SK-N-SH (cell line): ENCODE measurements around the gene NEU3. TPM values are rescaled to one million over a fixed set of nuclear protein-coding genes. Genes with fewer than 3 reads are reported as not detected.

ENCODE experiments used
- CTCF ChIA-PET: fragments of 300-600, 350-600 bp; formaldehyde crosslinking; extraction: SDS; loops from one replicate; lab custom pipeline; 2021; lab: Yijun Ruan, JAX
- POLR2A ChIA-PET: fragments of 350-600 bp; sonication (Branson Sonifier 250); formaldehyde crosslinking; extraction: SDS; loops from one replicate; lab custom pipeline; 2020; ENCODE audit warnings: antibody characterized with exemption, inconsistent platforms; lab: Yijun Ruan, JAX
- DNase-seq: peaks from one replicate; pipeline ENCODE4 v3.0.0; 2012
- H2AFZ ChIP-seq: fragments of 200-600 bp; sonication (generic); 2 replicates; pipeline ENCODE4 v1.8.1; 2016; ENCODE audit warnings: antibody characterized with exemption, mild to moderate bottlenecking, low read depth
- H3F3A ChIP-seq: fragments of 200-600 bp; sonication (generic); replicated peaks from 2 replicates; pipeline ENCODE3; 2016; ENCODE audit warnings: antibody characterized with exemption, mild to moderate bottlenecking; ENCODE audit not compliant: insufficient read depth
- H3K27ac ChIP-seq, 2 experiments: fragments of 200-500 bp in 1 of 2; fragments of 200-600 bp in 1 of 2; sonication (Bioruptor generic) in 1 of 2; sonication (generic), shearing (Covaris generic) in 1 of 2; 2 replicates each; pipeline versions ENCODE4 v1.5.1 to v1.6.1; 2014 to 2016; ENCODE audit warnings: low read depth in 2 of 2, inconsistent platforms in 1 of 2, low read length in 1 of 2, mild to moderate bottlenecking in 1 of 2, mixed read lengths in 1 of 2
- H3K27me3 ChIP-seq: fragments of 200-600 bp; sonication (generic), shearing (Covaris generic); 2 replicates; pipeline ENCODE4 v1.6.1; 2016; ENCODE audit warnings: mixed run types; ENCODE audit not compliant: insufficient read depth
- H3K36me3 ChIP-seq, 2 experiments: fragments of 200-500 bp in 1 of 2; fragments of 200-600 bp in 1 of 2; sonication (Bioruptor generic) in 1 of 2; sonication (generic) in 1 of 2; replicated peaks in 1 of 2; 2 replicates each; pipeline versions ENCODE3 to v1.5.1; 2014 to 2016; ENCODE audit warnings: low read length in 1 of 2, mild to moderate bottlenecking in 1 of 2; ENCODE audit not compliant: insufficient read depth in 2 of 2, control insufficient read depth in 1 of 2
- H3K4me1 ChIP-seq, 2 experiments: fragments of 200-500 bp in 1 of 2; fragments of 200-600 bp in 1 of 2; sonication (Bioruptor generic) in 1 of 2; sonication (generic), shearing (Covaris generic) in 1 of 2; 2 replicates each; pipeline versions ENCODE4 v1.5.1 to v1.6.1; 2014 to 2016; ENCODE audit warnings: low read depth in 1 of 2, low read length in 1 of 2, mixed run types in 1 of 2; ENCODE audit not compliant: insufficient read depth in 2 of 2, control insufficient read depth in 1 of 2
- H3K4me2 ChIP-seq: fragments of 200-600 bp; sonication (generic), shearing (Covaris generic); 2 replicates; pipeline ENCODE4 v1.6.1; 2017; ENCODE audit warnings: mixed run types
- H3K4me3 ChIP-seq, 2 experiments: fragments of 200-500 bp in 1 of 2; fragments of 200-600 bp in 1 of 2; sonication (Bioruptor generic) in 1 of 2; sonication (generic), shearing (Covaris generic) in 1 of 2; 2 replicates each; pipeline versions ENCODE4 v1.5.1 to v1.8.1; 2014 to 2016; ENCODE audit warnings: low read depth in 2 of 2, inconsistent platforms in 1 of 2, low read length in 1 of 2, mild to moderate bottlenecking in 1 of 2, mixed read lengths in 1 of 2, moderate library complexity in 1 of 2
- H3K79me2 ChIP-seq: fragments of 200-600 bp; sonication (generic); 2 replicates; pipeline ENCODE4 v1.8.1; 2017; ENCODE audit warnings: mild to moderate bottlenecking; ENCODE audit not compliant: insufficient read depth
- H3K9ac ChIP-seq: fragments of 200-600 bp; sonication (generic); 2 replicates; pipeline ENCODE4 v1.6.1; 2017; ENCODE audit warnings: mixed run types
- H3K9me2 ChIP-seq: fragments of 200-600 bp; sonication (generic); 2 replicates; pipeline ENCODE4 v1.6.1; 2017; ENCODE audit warnings: mixed run types
- H3K9me3 ChIP-seq: fragments of 200-600 bp; sonication (generic); 2 replicates; pipeline ENCODE4 v1.6.1; 2017; ENCODE audit warnings: mixed run types, mild to moderate bottlenecking, moderate library complexity
- H4K20me1 ChIP-seq: fragments of 200-600 bp; sonication (generic); 2 replicates; pipeline ENCODE4 v1.6.1; 2017; ENCODE audit warnings: mild to moderate bottlenecking, mixed run types; ENCODE audit not compliant: insufficient read depth
- CHD2 ChIP-seq: fragments of 150-350 bp; IDR thresholded peaks from 2 replicates; pipeline ENCODE4 v1.6.1; 2018; ENCODE audit warnings: low read length; ENCODE audit not compliant: partially characterized antibody
- EZH2phosphoT487 ChIP-seq: fragments of 200-600 bp; sonication (generic); IDR thresholded peaks from 2 replicates; pipeline ENCODE4 v1.6.1; 2017; ENCODE audit warnings: low read depth, mixed run types, mild to moderate bottlenecking, antibody characterized with exemption, moderate library complexity, borderline replicate concordance
- FOXJ3 ChIP-seq: sonication (generic); formaldehyde crosslinking; IDR thresholded peaks from 2 replicates; pipeline ENCODE4 v1.5.1; 2020; ENCODE audit warnings: mild to moderate bottlenecking, missing genetic modification reagents
- FOXM1 ChIP-seq: IDR thresholded peaks from 2 replicates; pipeline ENCODE4 v1.4.0; 2012; ENCODE audit warnings: low read depth, mild to moderate bottlenecking
- GATA2 ChIP-seq: sonication (generic); formaldehyde crosslinking; IDR thresholded peaks from 2 replicates; pipeline ENCODE4 v1.5.0; 2020; ENCODE audit warnings: mild to moderate bottlenecking, missing genetic modification reagents
- RAD21 ChIP-seq: IDR thresholded peaks from 2 replicates; pipeline ENCODE4 v1.6.1; 2012; ENCODE audit warnings: mild to moderate bottlenecking, low read length
- RCOR1 ChIP-seq: fragments of 150-350 bp; IDR thresholded peaks from 2 replicates; pipeline ENCODE4 v1.6.1; 2017; ENCODE audit warnings: antibody characterized with exemption, low read length
- RXRA ChIP-seq: IDR thresholded peaks from 2 replicates; pipeline ENCODE4 v1.4.0; 2012; ENCODE audit warnings: low read depth, mild to moderate bottlenecking, borderline replicate concordance
- SMC3 ChIP-seq: IDR thresholded peaks from 2 replicates; pipeline ENCODE4 v1.6.1; 2012; ENCODE audit warnings: low read depth, low read length, improper control_type of control experiment
- TAF1 ChIP-seq: IDR thresholded peaks from 2 replicates; pipeline ENCODE4 v1.6.1; 2012; ENCODE audit warnings: low read depth, mild to moderate bottlenecking, low read length, moderate library complexity, borderline replicate concordance
- YY1 ChIP-seq: IDR thresholded peaks from 2 replicates; pipeline ENCODE4 v1.4.0; 2012; ENCODE audit warnings: low read depth, mild to moderate bottlenecking
- WGBS: methylation state at CpG from one replicate; pipeline ENCODE4 v1.1.6; 2017; ENCODE audit warnings: low lambda C conversion rate; 5-methylcytosine and 5-hydroxymethylcytosine counted together
- polyA plus RNA-seq, 3 experiments: library from polyadenylated mRNA; depleted of rRNA; stranded (reverse); fragments of >200 nt; gene quantifications; 2 replicates each; pipeline ENCODE4 v1.2.3, GENCODE V29; 2012
- TF ChIP-seq, protein P1 (sequence below): IDR thresholded peaks from 2 replicates; pipeline ENCODE4; 2012
- TF ChIP-seq, protein P2 (sequence below): IDR thresholded peaks from 2 replicates; pipeline ENCODE4 v1.6.1; 2012; ENCODE audit warnings: mild to moderate bottlenecking, low read depth, low read length, moderate library complexity
- TF ChIP-seq, protein P3 (sequence below): IDR thresholded peaks from 2 replicates; pipeline ENCODE4 v1.4.0; 2012; ENCODE audit warnings: low read depth, borderline replicate concordance
- TF ChIP-seq, protein P4 (sequence below): IDR thresholded peaks from 2 replicates; pipeline ENCODE4 v1.4.0; 2012; ENCODE audit warnings: low read depth, borderline replicate concordance

Gene NEU3
- polyA plus RNA-seq, 1 of the 3 experiments (the other 2 are of a cell fraction) = 5.7 TPM

DNA sequence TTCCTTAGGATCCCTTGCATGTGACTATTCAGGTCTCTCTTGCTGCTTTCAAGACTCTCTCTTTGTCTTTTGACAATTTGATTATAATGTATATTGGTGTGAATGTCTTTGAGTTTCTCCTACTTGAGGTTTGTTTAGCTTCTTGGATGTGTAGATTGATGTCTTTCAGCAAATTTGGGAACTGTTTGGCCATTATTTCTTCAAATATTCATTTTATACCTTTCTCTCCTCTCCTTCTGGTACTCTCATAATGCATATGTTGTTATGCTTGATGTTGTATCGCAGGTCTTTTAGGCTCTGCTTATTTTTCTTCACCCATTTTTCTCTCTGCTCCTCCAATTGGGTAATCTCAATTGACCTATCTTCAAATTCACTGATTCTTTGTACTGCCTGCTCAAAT is 63.7 kb downstream of the NEU3 start:
- Histone ChIP-seq H3K9me3 (peaks cover 12% of the 10 kb centered on the region), H3K27ac (no peak overlapping the region), H4K20me1 (no peaks in the 10 kb centered on the region)
- 0% methylated on average over 1 of the region's 1 CpG for WGBS
- TF ChIP-seq, protein P1, sequence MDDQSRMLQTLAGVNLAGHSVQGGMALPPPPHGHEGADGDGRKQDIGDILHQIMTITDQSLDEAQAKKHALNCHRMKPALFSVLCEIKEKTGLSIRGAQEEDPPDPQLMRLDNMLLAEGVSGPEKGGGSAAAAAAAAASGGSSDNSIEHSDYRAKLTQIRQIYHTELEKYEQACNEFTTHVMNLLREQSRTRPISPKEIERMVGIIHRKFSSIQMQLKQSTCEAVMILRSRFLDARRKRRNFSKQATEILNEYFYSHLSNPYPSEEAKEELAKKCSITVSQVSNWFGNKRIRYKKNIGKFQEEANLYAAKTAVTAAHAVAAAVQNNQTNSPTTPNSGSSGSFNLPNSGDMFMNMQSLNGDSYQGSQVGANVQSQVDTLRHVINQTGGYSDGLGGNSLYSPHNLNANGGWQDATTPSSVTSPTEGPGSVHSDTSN = no peak
- no peak for TF ChIP-seq RAD21
- TF ChIP-seq, protein P2, sequence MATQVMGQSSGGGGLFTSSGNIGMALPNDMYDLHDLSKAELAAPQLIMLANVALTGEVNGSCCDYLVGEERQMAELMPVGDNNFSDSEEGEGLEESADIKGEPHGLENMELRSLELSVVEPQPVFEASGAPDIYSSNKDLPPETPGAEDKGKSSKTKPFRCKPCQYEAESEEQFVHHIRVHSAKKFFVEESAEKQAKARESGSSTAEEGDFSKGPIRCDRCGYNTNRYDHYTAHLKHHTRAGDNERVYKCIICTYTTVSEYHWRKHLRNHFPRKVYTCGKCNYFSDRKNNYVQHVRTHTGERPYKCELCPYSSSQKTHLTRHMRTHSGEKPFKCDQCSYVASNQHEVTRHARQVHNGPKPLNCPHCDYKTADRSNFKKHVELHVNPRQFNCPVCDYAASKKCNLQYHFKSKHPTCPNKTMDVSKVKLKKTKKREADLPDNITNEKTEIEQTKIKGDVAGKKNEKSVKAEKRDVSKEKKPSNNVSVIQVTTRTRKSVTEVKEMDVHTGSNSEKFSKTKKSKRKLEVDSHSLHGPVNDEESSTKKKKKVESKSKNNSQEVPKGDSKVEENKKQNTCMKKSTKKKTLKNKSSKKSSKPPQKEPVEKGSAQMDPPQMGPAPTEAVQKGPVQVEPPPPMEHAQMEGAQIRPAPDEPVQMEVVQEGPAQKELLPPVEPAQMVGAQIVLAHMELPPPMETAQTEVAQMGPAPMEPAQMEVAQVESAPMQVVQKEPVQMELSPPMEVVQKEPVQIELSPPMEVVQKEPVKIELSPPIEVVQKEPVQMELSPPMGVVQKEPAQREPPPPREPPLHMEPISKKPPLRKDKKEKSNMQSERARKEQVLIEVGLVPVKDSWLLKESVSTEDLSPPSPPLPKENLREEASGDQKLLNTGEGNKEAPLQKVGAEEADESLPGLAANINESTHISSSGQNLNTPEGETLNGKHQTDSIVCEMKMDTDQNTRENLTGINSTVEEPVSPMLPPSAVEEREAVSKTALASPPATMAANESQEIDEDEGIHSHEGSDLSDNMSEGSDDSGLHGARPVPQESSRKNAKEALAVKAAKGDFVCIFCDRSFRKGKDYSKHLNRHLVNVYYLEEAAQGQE = no peak
- TF ChIP-seq, protein P3, sequence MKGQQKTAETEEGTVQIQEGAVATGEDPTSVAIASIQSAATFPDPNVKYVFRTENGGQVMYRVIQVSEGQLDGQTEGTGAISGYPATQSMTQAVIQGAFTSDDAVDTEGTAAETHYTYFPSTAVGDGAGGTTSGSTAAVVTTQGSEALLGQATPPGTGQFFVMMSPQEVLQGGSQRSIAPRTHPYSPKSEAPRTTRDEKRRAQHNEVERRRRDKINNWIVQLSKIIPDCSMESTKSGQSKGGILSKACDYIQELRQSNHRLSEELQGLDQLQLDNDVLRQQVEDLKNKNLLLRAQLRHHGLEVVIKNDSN = no peak
- TF ChIP-seq, all 33 proteins: peak for 0
- H3K79me2 ChIP-seq = no peaks in the 10 kb centered on the region
- no peak for DNase-seq
- H2AFZ ChIP-seq = no peak overlapping the region
- H3F3A ChIP-seq = no peaks in the 10 kb centered on the region
- ChIA-PET POLR2A (no interaction called here), CTCF (interaction anchor here (1.0 to 2.2 kb wide), 3 partner anchors 15 to 88 kb away, joined by 3 to 11 read pairs (median 4); no protein-coding TSS in a partner anchor)
- H3K36me3 ChIP-seq = no peaks in the 10 kb centered on the region
- H3K27me3 ChIP-seq = no peaks in the 10 kb centered on the region
- no peaks in the 10 kb centered on the region for H3K4me1 ChIP-seq
- no peak overlapping the region for H3K9ac ChIP-seq
- H3K9me2 ChIP-seq = no peaks in the 10 kb centered on the region
- no peak overlapping the region for H3K4me3 ChIP-seq
- no peak overlapping the region for H3K4me2 ChIP-seq

DNA sequence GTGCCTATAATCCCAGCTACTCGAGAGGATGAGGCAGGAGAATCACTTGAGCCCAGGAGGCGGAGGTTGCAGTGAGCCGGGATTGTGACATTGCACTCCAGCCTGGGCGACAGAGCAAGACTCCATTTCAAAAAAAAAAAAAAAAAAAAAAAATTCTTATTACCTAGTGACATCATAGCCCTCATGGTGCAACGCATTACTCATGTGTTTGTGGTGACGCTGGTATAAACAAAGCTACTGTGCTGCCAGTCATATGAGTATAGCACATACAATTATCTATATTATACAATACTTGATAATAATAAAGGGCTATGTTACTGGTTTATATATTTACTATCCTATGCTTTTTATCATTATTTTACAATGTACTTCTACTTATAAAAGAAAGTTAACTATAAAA is 66.8 kb downstream of the NEU3 start:
- DNase-seq = no peak
- ChIA-PET POLR2A (no interaction called here), CTCF (interaction anchor here (1.0 to 1.9 kb wide), 2 partner anchors 33 to 149 kb away, joined by 5 to 6 read pairs; no protein-coding TSS in a partner anchor)
- Histone ChIP-seq H3K4me2 (no peak overlapping the region), H4K20me1 (no peaks in the 10 kb centered on the region), H3K4me1 (no peaks in the 10 kb centered on the region), H2AFZ (no peak overlapping the region), H3K36me3 (no peaks in the 10 kb centered on the region), H3K9ac (no peak overlapping the region), H3F3A (no peaks in the 10 kb centered on the region), H3K4me3 (no peak overlapping the region), H3K27ac (no peak overlapping the region), H3K9me2 (no peaks in the 10 kb centered on the region), H3K79me2 (no peaks in the 10 kb centered on the region), H3K9me3 (peaks cover 12% of the 10 kb centered on the region), H3K27me3 (no peaks in the 10 kb centered on the region)
- 49% methylated on average over 6 of the region's 6 CpGs for WGBS
- TF ChIP-seq RXRA = no peak
- TF ChIP-seq, protein P2 = no peak
- no peak for TF ChIP-seq EZH2phosphoT487
- TF ChIP-seq GATA2 (CRISPR knock-in tag) = no peak
- no peak for TF ChIP-seq FOXJ3 (CRISPR knock-in tag)
- no peak for TF ChIP-seq SMC3
- TF ChIP-seq YY1 = no peak
- no peak for TF ChIP-seq FOXM1
- no peak for TF ChIP-seq TAF1
- TF ChIP-seq, protein P4, sequence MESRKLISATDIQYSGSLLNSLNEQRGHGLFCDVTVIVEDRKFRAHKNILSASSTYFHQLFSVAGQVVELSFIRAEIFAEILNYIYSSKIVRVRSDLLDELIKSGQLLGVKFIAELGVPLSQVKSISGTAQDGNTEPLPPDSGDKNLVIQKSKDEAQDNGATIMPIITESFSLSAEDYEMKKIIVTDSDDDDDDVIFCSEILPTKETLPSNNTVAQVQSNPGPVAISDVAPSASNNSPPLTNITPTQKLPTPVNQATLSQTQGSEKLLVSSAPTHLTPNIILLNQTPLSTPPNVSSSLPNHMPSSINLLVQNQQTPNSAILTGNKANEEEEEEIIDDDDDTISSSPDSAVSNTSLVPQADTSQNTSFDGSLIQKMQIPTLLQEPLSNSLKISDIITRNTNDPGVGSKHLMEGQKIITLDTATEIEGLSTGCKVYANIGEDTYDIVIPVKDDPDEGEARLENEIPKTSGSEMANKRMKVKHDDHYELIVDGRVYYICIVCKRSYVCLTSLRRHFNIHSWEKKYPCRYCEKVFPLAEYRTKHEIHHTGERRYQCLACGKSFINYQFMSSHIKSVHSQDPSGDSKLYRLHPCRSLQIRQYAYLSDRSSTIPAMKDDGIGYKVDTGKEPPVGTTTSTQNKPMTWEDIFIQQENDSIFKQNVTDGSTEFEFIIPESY = no peak
- no peak for TF ChIP-seq RCOR1
- no peak for TF ChIP-seq CHD2
